ENCODE results near the gene ZNF722.
"Not testable (repeated sequence)": the region's sequence is repeated elsewhere in the genome, so short reads cannot be mapped to it uniquely, and the experiment has no call there.

Gene ZNF722

GRCh38 chr7:63998549-63998948 lies at the start of gene ZNF722:
TSS of gene ZNF722 (plus strand) at chr7:63998849. CDS start at chr7:63998962, 113 bp downstream.
- no peak for DNase-seq

GRCh38 chr7:63953181-63953580 lies 45.5 kb upstream of the ZNF722 start:
- DNase-seq = no peak

GRCh38 chr7:63968629-63969028 lies 30.0 kb upstream of the ZNF722 start:
- no peak for DNase-seq

GRCh38 chr7:64015496-64015895 lies 16.8 kb downstream of the ZNF722 start:
- DNase-seq = not testable (repeated sequence)

DNA sequence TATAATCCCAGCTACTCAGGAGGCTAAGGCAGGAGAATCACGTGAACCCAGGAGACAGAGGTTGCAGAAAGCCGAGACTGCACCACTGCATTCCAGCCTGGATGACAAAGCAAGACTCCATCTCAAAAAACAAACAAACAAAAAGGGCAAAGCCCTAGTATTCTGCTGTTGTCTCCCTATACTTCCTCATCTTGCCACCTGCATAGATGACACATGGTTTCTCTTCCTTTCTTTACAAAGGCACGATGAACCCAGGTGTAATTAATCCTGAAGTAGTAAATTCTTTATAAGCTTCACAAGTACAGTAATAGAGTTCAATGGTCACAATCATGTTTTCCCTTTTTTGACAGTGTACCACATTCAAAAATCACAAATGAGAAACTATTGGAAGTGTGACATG lies 36.7 kb downstream of the ZNF722 start:
- DNase-seq = no peak

- no peak for DNase-seq
These were observed 38.4 kb downstream of the ZNF722 start for GRCh38 chr7:64037095-64037494.

DNA sequence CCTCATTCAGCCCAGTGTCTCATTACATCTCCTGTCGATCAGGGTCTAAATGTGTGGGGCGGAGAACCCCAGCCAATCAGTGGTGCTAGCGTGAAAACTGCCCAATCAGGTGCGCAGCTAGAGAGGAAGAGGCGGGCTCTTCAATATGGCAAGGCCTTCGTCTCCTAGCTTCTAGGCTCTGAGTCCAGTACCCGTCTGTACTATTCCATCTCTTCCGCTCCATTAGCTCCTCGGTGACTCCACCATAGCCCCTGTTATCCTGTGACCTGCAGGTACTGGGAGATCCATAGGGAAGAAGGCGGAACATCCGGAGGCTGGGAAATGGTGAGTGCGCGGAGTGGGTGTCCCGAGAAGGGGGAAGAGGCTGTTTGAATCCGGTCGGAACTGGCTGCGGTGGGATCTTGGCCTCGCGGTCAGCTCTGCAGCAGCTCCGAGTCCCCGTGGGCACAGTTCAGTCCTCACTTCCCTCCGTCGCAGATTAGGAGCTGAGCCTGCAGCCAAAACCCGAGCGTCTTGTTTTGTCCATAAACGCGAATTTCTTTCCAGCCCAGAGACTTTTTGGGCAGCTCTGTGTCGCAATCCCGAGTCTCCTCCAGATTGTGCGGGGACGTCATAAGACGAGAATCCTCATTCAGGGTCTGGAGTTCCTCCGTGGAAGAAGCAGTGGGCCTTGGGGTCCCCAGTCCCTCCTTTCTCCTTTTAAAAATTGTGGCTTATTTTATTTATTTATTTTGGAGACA lies 46.8 kb downstream of the ZNF722 start, which contains the start of gene ZNF727:
ZNF727 (plus strand) TSS at position 134 of the 740 bp plus-strand sequence; CDS start at position 322, 188 bp downstream.
- no peak for DNase-seq

DNA sequence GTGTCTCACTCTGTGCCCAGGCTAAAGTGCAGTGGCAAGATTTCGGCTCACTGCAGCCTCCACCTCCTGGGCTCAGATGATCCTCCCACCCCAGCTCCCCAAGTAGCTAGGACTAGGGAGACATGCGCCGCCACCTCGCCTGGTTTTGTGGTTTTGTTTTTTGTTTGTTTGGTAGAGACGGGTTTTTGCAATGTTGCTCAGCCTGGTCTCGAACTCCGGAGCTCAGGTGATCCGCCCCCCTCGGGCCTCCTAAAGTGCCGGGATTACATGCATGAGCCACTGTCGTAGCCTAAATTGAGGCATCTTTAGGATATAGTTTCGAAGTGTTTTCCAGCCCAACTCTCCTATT lies 47.4 kb downstream of the ZNF722 start:
- DNase-seq = no peak

All from bone marrow (tissue), 2 donors.